Karpas-422 (cell line): ENCODE measurements around the gene LOC101059915.
"Not testable (repeated sequence)": the region's sequence is repeated elsewhere in the genome, so short reads cannot be mapped to it uniquely, and the experiment has no call there.

ENCODE experiments used
- DNase-seq: peaks from one replicate; pipeline ENCODE4 v3.0.0-alpha.2; 2015
- H2AFZ ChIP-seq: fragments of 200-600 bp; sonication (generic); 2 replicates; pipeline ENCODE4 v1.6.1; 2014; ENCODE audit warnings: antibody characterized with exemption, low read length, mixed read lengths
- H3K27ac ChIP-seq: fragments of 200-600 bp; sonication (generic); 2 replicates; pipeline ENCODE4 v1.5.1; 2014; ENCODE audit warnings: mild to moderate bottlenecking, low read length, moderate library complexity
- H3K27me3 ChIP-seq: fragments of 200-600 bp; sonication (generic); 2 replicates; pipeline ENCODE4 v1.6.1; 2014; ENCODE audit warnings: low read length, mixed read lengths
- H3K36me3 ChIP-seq: fragments of 200-600 bp; sonication (generic); 2 replicates; pipeline ENCODE4 v1.6.1; 2014; ENCODE audit warnings: low read length, mixed read lengths; ENCODE audit not compliant: insufficient read depth
- H3K4me1 ChIP-seq: fragments of 200-600 bp; sonication (generic); 2 replicates; pipeline ENCODE4 v1.6.1; 2014; ENCODE audit warnings: mild to moderate bottlenecking, low read length, mixed read lengths
- H3K4me2 ChIP-seq: fragments of 200-600 bp; sonication (generic); 2 replicates; pipeline ENCODE4 v1.6.1; 2014; ENCODE audit warnings: low read length, low read depth, mild to moderate bottlenecking; ENCODE audit not compliant: poor library complexity, severe bottlenecking
- H3K4me3 ChIP-seq: fragments of 200-600 bp; sonication (generic); 2 replicates; pipeline ENCODE4 v1.5.1; 2014; ENCODE audit warnings: mild to moderate bottlenecking, antibody characterized with exemption, low read length, mixed read lengths
- H3K79me2 ChIP-seq: fragments of 200-600 bp; sonication (generic); 2 replicates; pipeline ENCODE4 v1.6.1; 2014; ENCODE audit warnings: mild to moderate bottlenecking, low read length, mixed read lengths
- H3K9ac ChIP-seq: fragments of 200-600 bp; sonication (generic); 2 replicates; pipeline ENCODE4 v1.6.0; 2014; ENCODE audit warnings: low read length
- H3K9me2 ChIP-seq: fragments of 200-600 bp; sonication (generic), shearing (Covaris generic); replicated peaks from 2 replicates; pipeline ENCODE4 v1.6.0; 2014; ENCODE audit warnings: mild to moderate bottlenecking, low read length, moderate library complexity; ENCODE audit not compliant: insufficient read depth
- H3K9me3 ChIP-seq: fragments of 300-700, 200-600 bp; sonication (generic); 2 replicates; pipeline ENCODE4 v1.6.1; 2014; ENCODE audit warnings: low read length, mixed read lengths
- H4K20me1 ChIP-seq: fragments of 200-600 bp; sonication (generic); 2 replicates; pipeline ENCODE4 v1.6.1; 2014; ENCODE audit warnings: mild to moderate bottlenecking, antibody characterized with exemption, low read length, low read depth; ENCODE audit not compliant: insufficient read depth

The LOC101059915 gene

DNA sequence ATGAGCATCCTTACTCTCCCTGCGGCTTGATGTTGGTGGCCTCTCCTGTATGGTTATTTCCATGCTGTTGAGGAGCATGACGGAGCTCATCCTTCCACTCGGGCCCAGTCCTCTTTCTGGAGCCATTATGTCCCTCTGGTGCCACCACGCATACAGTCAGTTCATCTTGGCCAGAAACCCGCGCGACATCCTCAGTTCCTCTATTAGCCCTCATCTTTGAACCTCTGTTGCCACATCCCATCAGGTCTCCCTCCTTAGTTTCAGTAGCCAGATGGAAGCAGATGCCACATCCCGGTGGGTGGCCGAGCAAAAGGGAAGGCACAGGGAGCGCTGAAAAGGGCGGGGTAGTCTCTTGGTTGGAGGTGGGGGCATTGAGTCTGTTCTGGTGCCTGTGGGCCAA, 4.6 kb downstream of the LOC101059915 start:
- Histone ChIP-seq H2AFZ (no peak overlapping the region), H3K9me2 (no peaks in the 10 kb centered on the region), H3K9me3 (no peaks in the 10 kb centered on the region), H3K27me3 (no peaks in the 10 kb centered on the region), H3K9ac (no peak overlapping the region), H3K4me1 (no peaks in the 10 kb centered on the region), H3K27ac (no peak overlapping the region), H3K4me2 (no peak overlapping the region), H3K36me3 (no peaks in the 10 kb centered on the region), H3K4me3 (no peak overlapping the region), H3K79me2 (no peaks in the 10 kb centered on the region), H4K20me1 (no peaks in the 10 kb centered on the region)
- no peak for DNase-seq

DNA sequence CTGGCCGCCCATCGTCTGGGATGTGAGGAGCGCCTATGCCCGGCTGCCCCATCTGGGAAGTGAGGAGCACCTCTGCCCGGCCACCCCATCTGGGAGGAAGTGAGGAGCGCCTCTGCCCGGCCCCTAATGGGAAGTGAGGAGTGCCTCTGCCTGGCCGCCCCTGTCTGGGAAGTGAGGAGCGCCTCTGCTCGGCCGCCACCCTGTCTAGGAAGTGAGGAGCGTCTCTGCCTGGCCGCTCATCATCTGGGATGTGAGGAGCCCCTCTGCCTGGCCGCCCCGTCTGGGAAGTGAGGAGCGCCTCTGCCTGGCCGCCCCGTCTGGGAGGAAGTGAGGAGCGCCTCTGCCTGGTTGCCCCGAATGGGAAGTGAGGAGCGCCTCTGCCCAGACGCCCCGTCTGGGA, 8.3 kb downstream of the LOC101059915 start:
- not testable (repeated sequence) for H3K4me3 ChIP-seq, H3K27ac ChIP-seq, H3K9me3 ChIP-seq, H2AFZ ChIP-seq, H3K27me3 ChIP-seq, H3K9ac ChIP-seq, H3K36me3 ChIP-seq, H3K4me2 ChIP-seq, H3K9me2 ChIP-seq, DNase-seq, H4K20me1 ChIP-seq, H3K79me2 ChIP-seq, H3K4me1 ChIP-seq

DNA sequence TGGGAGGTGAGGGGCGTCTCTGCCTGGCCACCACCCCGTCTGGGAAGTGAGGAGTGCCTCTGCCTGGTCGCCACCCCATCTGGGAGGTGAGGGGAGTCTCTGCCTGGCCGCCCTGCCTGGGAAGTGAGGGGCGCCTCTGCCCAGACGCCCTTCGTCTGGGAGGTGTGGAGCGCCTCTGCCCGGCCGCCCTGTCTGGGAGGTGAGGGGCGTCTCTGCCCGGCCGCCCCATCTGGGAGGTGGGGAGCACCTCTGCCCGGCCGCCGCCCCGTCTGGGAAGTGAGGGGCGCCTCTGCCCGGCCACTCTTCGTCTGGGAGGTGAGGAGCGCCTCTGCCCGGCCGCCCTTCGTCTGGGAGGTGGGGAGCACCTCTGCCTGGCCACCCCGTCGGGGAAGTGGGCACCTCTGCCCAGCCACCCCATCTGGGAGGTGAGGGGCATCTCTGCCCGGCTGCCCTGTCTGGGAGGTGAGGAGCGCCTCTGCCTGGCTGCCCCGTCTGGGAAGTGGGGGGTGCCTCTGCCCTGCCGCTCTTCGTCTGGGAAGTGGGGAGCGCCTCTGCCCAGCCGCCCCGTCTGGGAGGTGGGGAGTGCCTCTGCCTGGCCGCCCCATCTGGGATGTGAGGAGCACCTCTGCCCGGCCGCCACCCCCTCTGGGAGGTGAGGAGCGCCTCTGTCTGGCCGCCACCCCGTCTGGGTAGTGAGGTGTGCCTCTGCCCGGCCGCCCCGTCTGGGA, 8.9 kb downstream of the LOC101059915 start:
- H3K9ac ChIP-seq, H3K36me3 ChIP-seq, H4K20me1 ChIP-seq, H3K4me3 ChIP-seq, H3K79me2 ChIP-seq, H3K9me2 ChIP-seq, H2AFZ ChIP-seq, DNase-seq, H3K4me1 ChIP-seq, H3K4me2 ChIP-seq, H3K9me3 ChIP-seq, H3K27me3 ChIP-seq, H3K27ac ChIP-seq: not testable (repeated sequence)

DNA sequence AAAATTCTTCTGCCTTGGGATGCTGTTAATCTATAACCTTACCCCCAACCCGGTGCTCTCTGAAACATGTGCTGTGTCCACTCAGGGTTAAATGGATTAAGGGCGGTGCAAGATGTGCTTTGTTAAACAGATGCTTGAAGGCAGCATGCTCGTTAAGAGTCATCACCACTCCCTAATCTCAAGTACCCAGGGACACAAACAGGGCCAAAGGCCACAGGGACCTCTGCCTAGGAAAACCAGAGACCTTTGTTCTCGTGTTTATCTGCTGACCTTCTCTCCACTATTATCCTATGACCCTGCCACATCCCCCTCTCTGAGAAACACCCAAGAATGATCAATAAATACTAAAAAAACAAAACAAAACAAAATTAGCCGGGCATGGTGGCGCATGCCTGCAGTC, 9.8 kb downstream of the LOC101059915 start:
- H3K36me3 ChIP-seq, H3K9me3 ChIP-seq, H3K4me3 ChIP-seq, DNase-seq, H3K4me2 ChIP-seq, H3K27me3 ChIP-seq, H3K9me2 ChIP-seq, H3K27ac ChIP-seq, H3K4me1 ChIP-seq, H4K20me1 ChIP-seq, H3K9ac ChIP-seq, H2AFZ ChIP-seq, H3K79me2 ChIP-seq: not testable (repeated sequence)

DNA sequence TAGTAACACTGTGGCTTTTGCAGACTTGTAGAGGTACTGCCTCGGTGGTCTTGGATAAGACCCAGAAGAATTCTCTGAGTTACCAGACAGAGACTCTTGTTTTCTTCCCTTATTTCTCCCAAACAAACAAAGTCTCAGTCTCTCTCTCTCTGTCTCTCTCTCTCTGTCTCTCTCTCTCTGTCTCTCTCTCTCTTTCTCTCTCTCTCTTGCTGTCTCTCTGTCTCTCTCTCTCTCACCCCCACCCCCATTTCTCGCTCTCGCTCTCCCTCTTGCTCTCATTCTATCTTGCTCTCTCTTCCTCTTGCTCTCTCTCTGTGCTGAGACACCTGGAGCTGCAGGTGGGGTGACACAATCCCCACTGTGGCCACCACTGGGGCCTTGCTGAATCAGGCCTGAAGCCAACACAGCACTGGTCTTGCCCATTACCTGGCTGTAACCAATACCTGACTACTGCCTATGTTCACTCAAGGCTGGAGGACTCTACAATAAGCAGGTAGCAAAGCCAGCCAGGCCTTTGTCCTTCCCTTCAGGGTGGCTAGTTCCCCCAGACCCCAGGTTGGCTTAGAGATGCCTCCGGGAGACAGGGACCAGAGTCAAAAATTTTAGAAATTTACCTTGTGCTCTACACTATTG, 12.3 kb downstream of the LOC101059915 start:
- no peaks in the 10 kb centered on the region for H3K36me3 ChIP-seq
- H2AFZ ChIP-seq, result no peak overlapping the region
- H3K27me3 ChIP-seq, result no peaks in the 10 kb centered on the region
- no peak overlapping the region for H3K9ac ChIP-seq
- H3K79me2 ChIP-seq, result no peaks in the 10 kb centered on the region
- no peaks in the 10 kb centered on the region for H4K20me1 ChIP-seq
- no peak for DNase-seq
- H3K9me2 ChIP-seq, result no peaks in the 10 kb centered on the region
- no peak overlapping the region for H3K27ac ChIP-seq
- no peaks in the 10 kb centered on the region for H3K4me1 ChIP-seq
- H3K9me3 ChIP-seq, result no peaks in the 10 kb centered on the region
- H3K4me2 ChIP-seq, result no peak overlapping the region
- no peak overlapping the region for H3K4me3 ChIP-seq

DNA sequence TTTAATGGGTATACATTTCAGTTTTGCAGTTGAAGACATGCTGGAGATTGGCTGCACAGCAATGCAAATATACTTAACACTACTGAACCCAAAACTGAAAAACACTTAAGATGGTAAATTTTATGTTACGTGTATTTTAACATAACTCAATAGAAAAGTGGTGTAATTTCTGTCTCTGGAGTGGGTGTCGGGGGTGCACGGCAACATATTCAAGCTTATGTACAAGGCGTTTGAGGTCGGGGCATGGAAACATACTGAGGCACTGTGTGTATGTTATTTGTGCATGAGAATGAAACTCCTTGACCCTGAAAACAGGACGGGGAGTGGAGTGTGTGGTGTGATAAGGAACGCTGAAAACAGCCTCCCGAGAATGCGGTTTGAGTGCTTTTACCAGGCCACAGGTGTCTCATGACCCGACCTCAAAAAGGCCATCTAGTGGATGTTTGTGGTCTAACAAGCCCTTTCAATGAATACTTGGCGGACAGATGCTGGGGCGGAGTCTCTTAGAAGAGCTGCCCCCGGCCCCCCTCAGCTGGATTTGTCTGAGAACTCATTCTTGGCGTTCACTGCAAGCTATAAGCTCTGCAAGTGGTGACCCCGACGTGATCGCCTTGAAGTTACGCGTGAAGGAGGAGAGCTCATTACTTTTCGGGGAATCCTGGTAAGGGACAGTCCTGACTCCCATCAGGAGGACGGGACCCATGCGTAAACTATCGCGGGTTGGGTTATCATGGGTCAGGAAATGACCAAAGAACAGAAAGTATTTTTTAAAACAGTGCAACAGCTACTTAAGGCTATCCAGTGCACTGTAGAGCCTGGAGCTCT, 29.5 kb downstream of the LOC101059915 start:
- H3K9me2 ChIP-seq, H2AFZ ChIP-seq, H3K4me3 ChIP-seq, H3K4me1 ChIP-seq, H3K9ac ChIP-seq, H3K4me2 ChIP-seq, H3K79me2 ChIP-seq, H3K9me3 ChIP-seq, H3K27me3 ChIP-seq, H3K36me3 ChIP-seq, DNase-seq, H3K27ac ChIP-seq, H4K20me1 ChIP-seq: not testable (repeated sequence)

DNA sequence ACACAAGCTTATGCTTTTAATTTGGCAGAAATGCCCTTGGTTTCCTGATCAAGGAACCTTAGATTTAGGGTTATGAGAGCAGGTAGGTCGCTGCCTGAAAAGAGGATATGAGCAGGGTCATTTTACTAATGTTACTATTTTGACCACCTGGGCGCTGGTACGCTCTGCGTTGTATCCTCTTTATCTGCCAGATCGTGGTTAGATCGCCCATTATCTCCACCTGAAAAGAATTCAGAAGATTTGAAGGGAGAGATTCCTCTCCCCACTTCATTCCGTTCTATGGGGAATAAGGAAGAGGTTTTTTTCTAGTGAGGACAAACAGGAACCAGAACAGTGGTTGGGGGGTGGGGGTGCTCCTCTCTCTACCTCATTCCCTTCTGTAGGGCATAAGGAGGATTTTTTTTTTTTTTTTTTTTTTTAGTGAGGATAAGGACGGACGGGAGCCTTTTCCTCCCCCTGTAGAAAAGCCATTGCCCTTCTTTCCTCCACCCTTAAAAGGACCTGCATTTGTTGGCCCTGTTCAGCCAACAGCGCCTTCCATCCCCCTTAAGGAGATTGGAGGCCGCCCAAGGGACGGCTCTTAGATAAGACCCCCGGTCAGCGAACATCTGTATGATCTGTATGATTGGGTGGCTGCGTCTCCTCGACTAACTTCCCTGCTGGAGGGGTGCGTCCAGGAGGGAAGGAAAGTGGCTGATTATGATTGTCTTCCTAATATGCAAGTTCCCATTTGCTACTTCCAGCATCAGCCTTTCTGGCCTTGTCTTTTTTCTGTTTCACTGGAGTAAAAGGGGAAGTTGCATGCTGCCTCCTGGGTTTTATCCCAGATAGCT, 30.3 kb downstream of the LOC101059915 start:
- not testable (repeated sequence) for H3K9me3 ChIP-seq, H3K27me3 ChIP-seq, H3K4me2 ChIP-seq, H3K4me1 ChIP-seq, H3K79me2 ChIP-seq, H3K36me3 ChIP-seq, H3K9ac ChIP-seq, DNase-seq, H3K4me3 ChIP-seq, H4K20me1 ChIP-seq, H3K9me2 ChIP-seq, H3K27ac ChIP-seq, H2AFZ ChIP-seq
